ENCODE measurements around the gene VPS51. TPM values are rescaled to one million over a fixed set of nuclear protein-coding genes. Genes with fewer than 3 reads are reported as not detected.

VPS51 gene
- total and polyA plus RNA-seq, 2 of the 13 experiments (the other 11 are each of a cell fraction or from before 2014, with no cell fraction given): 76.3 to 90.6 TPM

GRCh38 chr11:65083834-65084597 lies 12.0 kb upstream of the VPS51 start, which contains the start of the genes CDCA5 and ZFPL1 (continued):
- TF ChIP-seq JUNB (CRISPR knock-in tag; IDR thresholded peaks at IDR 0.05; ENCODE audit: borderline replicate concordance): 0 out of 2 replicates have a peak, but pooled peaks have one; percentile 38
- TF ChIP-seq ZNF343 (CRISPR knock-in tag; IDR thresholded peaks at IDR 0.05): peak; percentile 42; the same call in 1 of the 2 replicates
- no peak; the same call in 1 of the 2 replicates for TF ChIP-seq MEIS2 (CRISPR knock-in tag; IDR thresholded peaks at IDR 0.05)
- TF ChIP-seq SMAD1 (CRISPR knock-in tag; IDR thresholded peaks at IDR 0.05; ENCODE audit: borderline replicate concordance, low read depth): peak; percentile 93; the same call in 1 of the 2 replicates
- TF ChIP-seq HNF1B (CRISPR knock-in tag; IDR thresholded peaks at IDR 0.05): peak; percentile 86
- peak; percentile 91 for TF ChIP-seq REPIN1 (CRISPR knock-in tag; IDR thresholded peaks at IDR 0.05; ENCODE audit: borderline replicate concordance, low read depth)
- peak; percentile 58; the same call in 1 of the 2 replicates for TF ChIP-seq ZNF225 (CRISPR knock-in tag; IDR thresholded peaks at IDR 0.05)
- TF ChIP-seq ZNF333 (CRISPR knock-in tag; IDR thresholded peaks at IDR 0.05; ENCODE audit: borderline replicate concordance): peak; percentile 50

- Histone ChIP-seq H3K9ac (ENCODE audit: insufficient read depth, low read depth, low read length) (peak overlapping the region; percentile 95), H3K79me2 (ENCODE audit: insufficient read depth, low read length) (peaks cover 31% of the 10 kb centered on the region), H3K36me3 (replicated peaks in 1 of 2; ENCODE audit: control insufficient read depth in 1 of 2, insufficient read depth in 2 of 2, low read length in 2 of 2) (peaks cover 19 to 28% of the 10 kb centered on the region in 2 experiments), H3K27ac (ENCODE audit: extremely low read length, insufficient read depth, low read length) (peak overlapping the region; percentile 83), H3K4me1 (ENCODE audit: insufficient read depth, low read length) (peaks cover 33% of the 10 kb centered on the region), H3K4me2 (ENCODE audit: low read depth, low read length) (peak overlapping the region; percentile 93), H3K27me3 (ENCODE audit: control insufficient read depth in 1 of 2, insufficient read depth in 2 of 2, low read length in 2 of 2) (no peaks in the 10 kb centered on the region; a peak in 1 of 5 replicates), H4K20me1 (ENCODE audit: insufficient read depth, low read length) (no peaks in the 10 kb centered on the region), H2AFZ (ENCODE audit: low read length) (no peak overlapping the region), H3K9me3 (ENCODE audit: low read length) (no peaks in the 10 kb centered on the region), H3K4me3 (replicated peaks in 1 of 3; ENCODE audit: insufficient read depth in 1 of 3, low read depth in 2 of 3, low read length in 3 of 3) (peak overlapping the region; percentile 70 to 99 (median 87))
- WGBS (ENCODE audit: low lambda C conversion rate): 15% methylated on average over 13 of the region's 23 CpGs
- no peak for TF ChIP-seq LCORL (IDR thresholded peaks at IDR 0.05)
- 0 out of 2 replicates have a peak, but pooled peaks have one; percentile 6 for TF ChIP-seq LCORL (CRISPR knock-in tag; IDR thresholded peaks at IDR 0.05)
- peak; percentile 10; the same call in 1 of the 2 replicates for TF ChIP-seq ZNF784 (CRISPR knock-in tag; IDR thresholded peaks at IDR 0.05; ENCODE audit: borderline replicate concordance)
- TF ChIP-seq ZNF710 (CRISPR knock-in tag; IDR thresholded peaks at IDR 0.05; ENCODE audit: borderline replicate concordance): no peak
- TF ChIP-seq ZNF33B (CRISPR knock-in tag; IDR thresholded peaks at IDR 0.05): 0 out of 2 replicates have a peak, but pooled peaks have one; percentile 10
- no peak for TF ChIP-seq ZNF34 (CRISPR knock-in tag; IDR thresholded peaks at IDR 0.05; ENCODE audit: borderline replicate concordance)
- TF ChIP-seq RORA (CRISPR knock-in tag; IDR thresholded peaks at IDR 0.05): no peak
- peak in 1 of 2 experiments; percentile 33; a peak in 1 of 4 replicates for TF ChIP-seq POLR2A (IDR thresholded peaks at IDR 0.05; ENCODE audit: insufficient read depth in 1 of 2, low read depth in 2 of 2, low read length in 2 of 2)
- TF ChIP-seq ZNF354B (CRISPR knock-in tag; IDR thresholded peaks at IDR 0.05): 0 out of 2 replicates have a peak, but pooled peaks have one; percentile 23
- BruUV-seq (replicated peaks): TSS peak; percentile 69
- no peak for DNase-seq (ENCODE audit: low spot score)
- ChIA-PET POLR2A (no interaction called here), CTCF (ENCODE audit: low intra/inter-chr PET ratio, low total read pairs) (no interaction called here)
- intact Hi-C loops (cut with micrococcal nuclease; ENCODE audit: unreplicated experiment) (no loop called here), in situ Hi-C loops (cut with HindIII; ENCODE audit: extremely low pct_ligation_motif_present, low pct_unique_long_range_greater_than_20kb) (no loop called here)
- peak; percentile 10 for ATAC-seq
- peak; percentile 8 for FAIRE-seq
Measured at GRCh38 chr11:65084598-65085375, 11.2 kb upstream of the VPS51 start.
